Liver (tissue), 3 donors: Measurements from ENCODE around the gene RORC.

ENCODE experiments used
- CTCF ChIP-seq: fragments of 150-350 bp; IDR thresholded peaks from 2 replicates; pipeline ENCODE4 v1.5.1; 2017; ENCODE audit warnings: improper control_type of control experiment, low read depth, low read length; ENCODE audit not compliant: missing input control
- GABPA ChIP-seq, 2 donors: IDR thresholded peaks in 1 of 2; conservative IDR thresholded peaks in 1 of 2; 2 replicates each; pipeline ENCODE4 v1.6.1; 2016; ENCODE audit warnings: antibody characterized with exemption in 2 of 2, mild to moderate bottlenecking in 1 of 2, moderate library complexity in 1 of 2
- JUND ChIP-seq, 2 donors: IDR thresholded peaks; 2 replicates each; pipeline ENCODE4 v1.6.1; 2016; ENCODE audit warnings: antibody characterized with exemption in 2 of 2
- NR2F2 ChIP-seq: IDR thresholded peaks from 2 replicates; pipeline ENCODE4 v1.6.1; 2016; ENCODE audit warnings: antibody characterized with exemption
- RAD21 ChIP-seq, 2 donors: IDR thresholded peaks; 2 replicates each; pipeline ENCODE4 v1.6.1; 2016; ENCODE audit warnings: antibody characterized with exemption in 2 of 2, mild to moderate bottlenecking in 2 of 2
- REST ChIP-seq: IDR thresholded peaks from 2 replicates; pipeline ENCODE4 v1.6.1; 2016; ENCODE audit warnings: antibody characterized with exemption, mild to moderate bottlenecking
- RXRA ChIP-seq, 2 donors: IDR thresholded peaks; 2 replicates each; pipeline ENCODE4 v1.6.1; 2017 to 2018; ENCODE audit warnings: antibody characterized with exemption in 2 of 2, mild to moderate bottlenecking in 1 of 2
- YY1 ChIP-seq: IDR thresholded peaks from 2 replicates; pipeline ENCODE4 v1.6.1; 2016; ENCODE audit warnings: antibody characterized with exemption, mild to moderate bottlenecking
- donor health status: healthy.
- donor health status: healthy.

GRCh38 chr1:151825751-151826660, 5.6 kb downstream of the RORC start:
- TF ChIP-seq CTCF (no peak), REST (no peak), RAD21 (IDR thresholded peaks at IDR 0.05) (no peak), GABPA (IDR thresholded peaks at IDR 0.05 in 1 of 2, conservative IDR thresholded peaks at IDR 0.05 in 1 of 2) (no peak), YY1 (no peak), NR2F2 (no peak), JUND (IDR thresholded peaks at IDR 0.05) (no peak), RXRA (IDR thresholded peaks at IDR 0.05) (no peak)
